Type B pancreatic cell (in vitro differentiated cells): Measurements from ENCODE around the gene SELENOV. TPM values are rescaled to one million over a fixed set of nuclear protein-coding genes. Genes with fewer than 3 reads are reported as not detected.

Experiments used
- DNase-seq: peaks from one replicate; pipeline ENCODE4 v3.0.0; 2021; ENCODE audit warnings: mixed read lengths; ENCODE audit not compliant: unreplicated experiment; ENCODE audit errors: extremely low spot score
- H3K27ac Mint-ChIP-seq: 2 replicates; pipeline ENCODE4 v1.8.0; 2021; ENCODE audit warnings: mild to moderate bottlenecking, mixed read lengths
- H3K27me3 Mint-ChIP-seq: 2 replicates; pipeline ENCODE4 v1.8.0; 2021; ENCODE audit warnings: mixed read lengths
- H3K36me3 Mint-ChIP-seq: 2 replicates; pipeline ENCODE4 v1.8.0; 2021; ENCODE audit warnings: mixed read lengths
- H3K4me1 Mint-ChIP-seq: one replicate; pipeline ENCODE4 v1.8.0; 2021; ENCODE audit warnings: mixed read lengths; ENCODE audit not compliant: unreplicated experiment
- H3K4me3 Mint-ChIP-seq: 2 replicates; pipeline ENCODE4 v1.8.0; 2021; ENCODE audit warnings: mild to moderate bottlenecking, mixed read lengths
- H3K9me3 Mint-ChIP-seq: 2 replicates; pipeline ENCODE4 v1.8.0; 2021; ENCODE audit warnings: mixed read lengths
- total RNA-seq: library from RNA; stranded (reverse); gene quantifications from 2 replicates; pipeline ENCODE4 v1.2.1, GENCODE V29; 2021; ENCODE audit warnings: low replicate concordance
- TF ChIP-seq, protein P1 (sequence below): fragments of 200-600 bp; sonication (generic); conservative IDR thresholded peaks from 2 replicates; pipeline ENCODE4 v1.5.0; 2021; ENCODE audit warnings: antibody characterized with exemption, mild to moderate bottlenecking

The SELENOV gene
- total RNA-seq, 1 donor from 2014 or later: 1.1 TPM

DNA sequence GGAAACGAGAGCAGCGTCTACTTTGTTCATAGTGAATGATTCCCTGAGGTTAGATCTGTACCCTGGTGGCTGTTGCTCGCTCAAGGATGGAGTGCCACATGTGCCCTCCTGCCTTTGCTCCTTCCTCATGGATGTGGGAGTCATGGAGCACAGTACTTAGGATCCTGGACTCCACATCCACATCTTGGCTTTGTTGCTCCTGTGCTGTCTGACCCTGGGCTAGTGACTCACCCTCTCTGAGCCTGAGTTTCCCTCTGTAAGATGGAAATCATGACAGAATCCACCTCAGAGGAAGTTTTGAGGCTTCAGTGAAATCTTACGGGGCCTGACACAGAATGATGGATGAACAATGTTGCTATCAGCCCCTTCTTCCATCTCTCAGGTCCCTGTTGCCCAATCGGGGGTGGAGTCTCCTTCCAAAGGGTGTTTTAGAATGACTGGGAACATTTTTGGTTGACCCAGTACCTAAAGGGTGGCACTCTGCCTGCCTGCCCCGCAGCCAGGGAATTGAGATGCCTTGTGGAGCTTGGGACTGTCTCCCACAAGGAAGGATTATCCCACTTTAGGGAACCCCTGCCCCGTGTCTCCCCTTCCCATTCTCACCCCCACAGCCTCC lies 44.1 kb upstream of the SELENOV start:
- no peak overlapping the region for H3K27ac Mint-ChIP-seq
- H3K9me3 Mint-ChIP-seq: no peaks in the 10 kb centered on the region
- no peak overlapping the region for H3K4me3 Mint-ChIP-seq
- TF ChIP-seq, protein P1, sequence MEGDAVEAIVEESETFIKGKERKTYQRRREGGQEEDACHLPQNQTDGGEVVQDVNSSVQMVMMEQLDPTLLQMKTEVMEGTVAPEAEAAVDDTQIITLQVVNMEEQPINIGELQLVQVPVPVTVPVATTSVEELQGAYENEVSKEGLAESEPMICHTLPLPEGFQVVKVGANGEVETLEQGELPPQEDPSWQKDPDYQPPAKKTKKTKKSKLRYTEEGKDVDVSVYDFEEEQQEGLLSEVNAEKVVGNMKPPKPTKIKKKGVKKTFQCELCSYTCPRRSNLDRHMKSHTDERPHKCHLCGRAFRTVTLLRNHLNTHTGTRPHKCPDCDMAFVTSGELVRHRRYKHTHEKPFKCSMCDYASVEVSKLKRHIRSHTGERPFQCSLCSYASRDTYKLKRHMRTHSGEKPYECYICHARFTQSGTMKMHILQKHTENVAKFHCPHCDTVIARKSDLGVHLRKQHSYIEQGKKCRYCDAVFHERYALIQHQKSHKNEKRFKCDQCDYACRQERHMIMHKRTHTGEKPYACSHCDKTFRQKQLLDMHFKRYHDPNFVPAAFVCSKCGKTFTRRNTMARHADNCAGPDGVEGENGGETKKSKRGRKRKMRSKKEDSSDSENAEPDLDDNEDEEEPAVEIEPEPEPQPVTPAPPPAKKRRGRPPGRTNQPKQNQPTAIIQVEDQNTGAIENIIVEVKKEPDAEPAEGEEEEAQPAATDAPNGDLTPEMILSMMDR: no peak
- DNase-seq: no peak
- no peaks in the 10 kb centered on the region for H3K27me3 Mint-ChIP-seq
- peaks cover 18% of the 10 kb centered on the region for H3K36me3 Mint-ChIP-seq
- H3K4me1 Mint-ChIP-seq: no peaks in the 10 kb centered on the region

DNA sequence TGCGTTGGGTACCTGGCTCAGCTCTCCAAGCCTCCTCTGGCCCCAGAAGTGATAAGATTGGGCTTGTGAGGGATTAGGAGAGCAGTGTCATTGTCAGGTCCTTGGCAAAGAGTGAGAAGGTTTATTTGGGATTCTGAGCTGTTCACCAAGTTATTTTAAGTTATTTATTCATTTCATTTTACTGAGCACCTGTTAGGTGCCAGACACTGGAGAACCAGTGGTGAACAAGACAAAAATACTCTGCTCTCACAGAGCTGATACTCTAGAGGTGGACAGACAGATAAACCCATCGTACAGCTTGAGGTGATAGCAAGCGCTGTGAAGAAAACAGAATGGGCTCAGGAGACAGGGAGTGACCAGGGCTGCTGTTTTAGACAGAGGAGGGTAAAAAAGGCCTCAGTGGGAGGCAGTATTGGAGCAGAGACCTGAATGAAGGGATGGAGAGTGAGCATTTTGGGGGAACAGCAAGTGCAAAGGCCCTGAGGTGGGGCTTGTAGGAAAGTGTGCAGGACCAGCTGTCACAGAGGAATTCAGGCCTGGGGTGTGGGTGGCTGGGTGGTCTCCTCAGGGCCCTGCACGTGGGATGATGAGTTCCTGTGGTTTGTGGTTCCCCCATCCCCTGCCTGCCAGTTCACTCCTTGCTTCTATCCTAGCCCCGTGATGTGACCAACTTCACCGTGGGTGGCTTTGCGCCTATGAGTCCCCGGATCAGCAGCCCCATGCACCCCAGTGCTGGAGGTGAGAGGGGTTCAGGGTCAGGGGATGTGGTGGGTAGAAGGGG lies 43.0 kb upstream of the SELENOV start:
- peaks cover 24% of the 10 kb centered on the region for H3K36me3 Mint-ChIP-seq
- no peak overlapping the region for H3K4me3 Mint-ChIP-seq

DNA sequence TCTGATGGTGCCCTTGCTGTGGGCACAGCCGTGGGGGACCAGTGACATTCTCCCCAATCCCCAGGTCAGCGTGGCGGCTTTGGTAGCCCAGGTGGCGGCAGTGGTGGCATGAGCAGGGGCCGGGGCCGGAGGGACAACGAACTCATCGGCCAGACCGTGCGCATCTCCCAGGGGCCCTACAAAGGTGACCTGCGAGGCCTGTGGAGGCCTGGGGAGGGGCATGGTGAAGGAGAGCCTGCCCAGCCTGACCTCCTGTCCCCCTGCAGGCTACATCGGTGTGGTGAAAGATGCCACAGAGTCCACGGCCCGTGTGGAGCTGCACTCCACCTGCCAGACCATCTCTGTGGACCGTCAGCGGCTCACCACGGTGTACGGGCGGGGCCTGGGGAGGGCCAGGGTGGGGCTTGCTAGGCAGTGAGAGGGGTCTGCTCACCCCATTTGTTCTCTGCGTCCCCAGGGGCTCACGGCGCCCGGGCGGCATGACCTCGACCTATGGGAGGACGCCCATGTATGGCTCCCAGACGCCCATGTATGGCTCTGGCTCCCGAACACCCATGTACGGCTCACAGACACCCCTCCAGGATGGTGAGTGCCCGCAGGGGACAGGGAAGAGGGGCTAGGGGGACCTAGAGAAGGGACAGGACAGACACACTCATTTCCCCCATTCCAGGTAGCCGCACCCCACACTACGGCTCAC lies 42.0 kb upstream of the SELENOV start:
- peaks cover 24% of the 10 kb centered on the region for H3K36me3 Mint-ChIP-seq
- no peaks in the 10 kb centered on the region for H3K4me1 Mint-ChIP-seq
- no peak overlapping the region for H3K4me3 Mint-ChIP-seq
- no peaks in the 10 kb centered on the region for H3K27me3 Mint-ChIP-seq
- no peak for DNase-seq
- no peaks in the 10 kb centered on the region for H3K9me3 Mint-ChIP-seq
- no peak overlapping the region for H3K27ac Mint-ChIP-seq
- TF ChIP-seq, protein P1: no peak

More for the DNA sequence above, 43.0 kb upstream of the SELENOV start:
- H3K27me3 Mint-ChIP-seq: no peaks in the 10 kb centered on the region
- no peak for DNase-seq
- no peaks in the 10 kb centered on the region for H3K4me1 Mint-ChIP-seq
- TF ChIP-seq, protein P1: no peak
- H3K9me3 Mint-ChIP-seq: no peaks in the 10 kb centered on the region
- no peak overlapping the region for H3K27ac Mint-ChIP-seq

DNA sequence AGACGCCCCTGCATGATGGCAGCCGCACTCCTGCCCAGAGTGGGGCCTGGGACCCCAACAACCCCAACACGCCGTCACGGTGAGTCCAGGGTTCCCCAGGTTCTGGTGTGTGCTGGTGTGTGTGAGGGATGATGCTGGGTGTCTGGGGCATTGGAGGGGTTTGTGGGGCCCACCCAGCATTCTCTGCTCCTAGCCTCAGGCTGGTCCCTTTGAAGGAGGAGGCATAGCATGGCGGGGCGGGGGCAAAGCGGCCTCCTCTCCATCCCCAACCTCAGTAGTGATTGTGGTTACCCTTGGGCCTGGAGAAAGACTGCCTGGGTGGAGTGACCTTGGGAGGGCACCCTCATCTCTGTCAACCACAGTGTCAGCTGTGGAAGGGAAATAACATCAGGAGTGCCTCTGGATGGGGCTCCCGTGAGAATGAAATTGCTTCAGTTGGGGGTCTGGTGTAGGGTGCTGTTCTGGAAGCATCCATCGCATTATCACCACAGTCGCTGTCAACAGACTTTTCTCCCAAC lies 41.4 kb upstream of the SELENOV start:
- no peak overlapping the region for H3K4me3 Mint-ChIP-seq
- TF ChIP-seq, protein P1: no peak
- H3K4me1 Mint-ChIP-seq: no peaks in the 10 kb centered on the region
- H3K27ac Mint-ChIP-seq: no peak overlapping the region
- H3K27me3 Mint-ChIP-seq: no peaks in the 10 kb centered on the region
- peaks cover 20% of the 10 kb centered on the region for H3K36me3 Mint-ChIP-seq
- no peaks in the 10 kb centered on the region for H3K9me3 Mint-ChIP-seq
- no peak for DNase-seq

DNA sequence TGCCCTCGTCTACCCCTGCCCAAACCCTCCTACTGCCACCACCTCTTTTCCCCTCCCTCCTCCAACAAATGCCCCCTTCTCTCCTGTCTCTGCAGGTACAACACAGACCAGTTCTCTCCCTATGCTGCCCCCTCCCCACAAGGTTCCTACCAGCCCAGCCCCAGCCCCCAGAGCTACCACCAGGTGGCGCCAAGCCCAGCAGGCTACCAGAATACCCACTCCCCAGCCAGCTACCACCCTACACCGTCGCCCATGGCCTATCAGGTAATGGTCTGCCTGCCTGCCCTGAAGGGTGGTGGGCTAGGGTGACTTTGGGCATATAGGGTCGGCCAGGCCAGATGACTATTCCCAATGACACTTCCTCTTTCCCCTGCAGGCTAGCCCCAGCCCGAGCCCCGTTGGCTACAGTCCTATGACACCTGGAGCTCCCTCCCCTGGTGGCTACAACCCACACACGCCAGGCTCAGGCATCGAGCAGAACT lies 40.8 kb upstream of the SELENOV start:
- Mint-ChIP-seq H3K27ac (no peak overlapping the region), H3K9me3 (no peaks in the 10 kb centered on the region), H3K4me1 (no peaks in the 10 kb centered on the region), H3K36me3 (peaks cover 20% of the 10 kb centered on the region), H3K27me3 (no peaks in the 10 kb centered on the region), H3K4me3 (no peak overlapping the region)
- DNase-seq: peak; percentile 80
- TF ChIP-seq, protein P1: peak; percentile 85
